ENCODE measurements around the gene FAM24B. TPM values are rescaled to one million over a fixed set of nuclear protein-coding genes. Genes with fewer than 3 reads are reported as not detected.

The FAM24B gene
- total RNA-seq, 1 donor from 2014 or later = 0.47 TPM

GRCh38 chr10:122835908-122836307 lies 43.5 kb downstream of the FAM24B start:
- intact Hi-C loops (cut with micrococcal nuclease) = no loop called here
- DNase-seq (no peak), ATAC-seq (no peak)

DNA sequence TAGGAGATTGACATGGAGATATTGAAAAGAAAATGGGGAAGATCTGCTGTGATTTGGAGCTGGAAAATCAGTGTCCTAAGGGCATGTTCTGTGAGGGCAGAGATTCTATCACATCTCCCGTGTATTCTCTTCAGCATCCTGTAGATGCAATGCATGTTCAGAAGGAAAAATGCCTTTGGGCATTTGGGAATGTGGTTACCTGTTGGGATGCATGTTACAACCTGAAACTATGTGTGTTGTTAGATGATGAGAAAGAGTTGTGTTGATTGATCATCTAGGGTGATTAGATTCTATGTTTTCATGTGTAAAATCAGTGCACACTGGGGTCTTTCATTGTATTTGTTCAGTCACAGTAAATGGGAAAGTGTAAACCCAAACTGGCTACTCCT lies 48.4 kb downstream of the FAM24B start:
- intact Hi-C loops (cut with micrococcal nuclease) = no loop called here
- DNase-seq (no peak), ATAC-seq (no peak)

GRCh38 chr10:122830273-122830964 lies 49.0 kb downstream of the FAM24B start:
- no peak for DNase-seq
- intact Hi-C loops (cut with micrococcal nuclease) = no loop called here
- ATAC-seq = no peak

GRCh38 chr10:122829454-122829853 lies 49.9 kb downstream of the FAM24B start:
- no peak for DNase-seq
- ATAC-seq = no peak
- intact Hi-C loops (cut with micrococcal nuclease) = no loop called here

DNA sequence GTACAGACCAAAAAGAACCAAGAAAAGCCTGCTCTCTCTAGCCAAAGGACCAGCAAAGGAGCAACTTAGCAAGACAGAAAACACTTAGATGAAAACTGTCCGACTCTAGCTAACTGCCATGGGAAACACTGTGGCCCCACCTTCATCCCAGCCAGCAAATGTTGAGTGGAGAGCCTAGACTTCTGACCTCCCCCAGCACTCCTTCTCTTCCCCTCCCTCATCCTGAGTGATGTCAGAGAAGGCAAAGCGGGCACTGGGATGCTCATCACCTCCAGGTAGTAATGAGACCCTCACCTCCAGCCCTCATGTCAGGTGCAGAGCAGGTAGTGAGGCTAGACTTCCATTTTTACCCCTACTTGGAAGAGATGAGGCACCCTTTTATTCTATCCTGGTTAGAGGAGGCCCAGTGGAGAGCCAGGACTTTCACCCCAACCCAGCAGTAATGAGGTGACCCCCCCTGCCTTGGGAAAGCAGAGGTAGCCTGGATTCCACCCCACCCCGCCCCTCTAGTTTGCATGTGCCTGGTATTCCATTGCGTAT lies 50.6 kb downstream of the FAM24B start:
- intact Hi-C loops (cut with micrococcal nuclease) = no loop called here
- no peak for ATAC-seq

GRCh38 chr10:122827302-122827701 lies 52.1 kb downstream of the FAM24B start:
- DNase-seq = no peak
- intact Hi-C loops (cut with micrococcal nuclease) = no loop called here
- no peak for ATAC-seq

More for the DNA sequence above, 50.6 kb downstream of the FAM24B start:
- DNase-seq = no peak

DNA sequence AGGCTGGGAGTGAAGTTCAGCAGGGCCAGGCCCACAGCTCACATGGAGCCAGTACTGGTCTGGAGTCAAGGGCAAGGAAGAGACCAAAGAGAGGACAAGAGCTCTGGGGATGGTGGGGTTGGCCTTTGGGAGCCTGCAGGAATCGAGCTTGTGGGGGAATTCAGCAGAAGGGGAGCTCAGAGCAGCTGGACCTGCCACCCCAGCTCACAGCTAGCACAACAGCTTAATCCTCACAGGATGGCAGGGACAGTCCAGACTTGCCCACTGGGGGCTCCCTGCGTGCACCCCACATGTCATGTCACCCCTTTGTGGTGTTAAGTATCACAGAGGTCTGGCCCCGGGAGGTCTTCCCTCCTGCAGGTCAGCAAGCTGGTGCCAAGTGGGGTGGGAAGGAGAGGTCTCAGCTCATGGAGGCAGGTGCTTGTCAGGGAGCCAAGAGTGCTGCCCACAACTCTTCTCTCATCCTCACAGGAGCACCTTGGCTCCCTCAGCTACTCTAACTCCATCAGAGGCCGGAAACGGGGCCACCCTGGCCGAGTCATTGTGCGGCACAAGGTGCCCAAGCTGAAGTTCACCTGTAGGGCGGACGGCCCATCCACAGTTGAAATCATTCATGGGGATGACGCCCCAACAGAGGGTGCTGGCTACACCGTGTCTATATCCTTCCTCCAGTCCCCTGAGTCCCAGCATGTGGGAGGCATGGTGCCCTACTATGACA lies 56.2 kb downstream of the FAM24B start:
- intact Hi-C loops (cut with micrococcal nuclease) = no loop called here
- DNase-seq (no peak), ATAC-seq (no peak)

GRCh38 chr10:122821808-122822207 lies 57.6 kb downstream of the FAM24B start:
- intact Hi-C loops (cut with micrococcal nuclease) = no loop called here
- ATAC-seq (no peak), DNase-seq (no peak)

GRCh38 chr10:122815458-122815857 lies 63.9 kb downstream of the FAM24B start:
- DNase-seq (no peak), ATAC-seq (no peak)
- intact Hi-C loops (cut with micrococcal nuclease) = no loop called here

GRCh38 chr10:122814493-122814892 lies 64.9 kb downstream of the FAM24B start:
- DNase-seq (no peak), ATAC-seq (no peak)
- intact Hi-C loops (cut with micrococcal nuclease) = no loop called here

- DNase-seq = no peak
- intact Hi-C loops (cut with micrococcal nuclease) = no loop called here
- no peak for ATAC-seq
These were observed 66.6 kb downstream of the FAM24B start for GRCh38 chr10:122812751-122813150.

- DNase-seq = no peak
- no peak for ATAC-seq
These were observed 77.1 kb downstream of the FAM24B start for GRCh38 chr10:122802282-122802681.

More at GRCh38 chr10:122802282-122802681, 77.1 kb downstream of the FAM24B start:
- intact Hi-C loops (cut with micrococcal nuclease) = no loop called here

Other genes starting within 250 kb of the FAM24B start
- not detected for gene C10orf120, start 179.7 kb downstream of the FAM24B start, total RNA-seq
- 0.12 TPM for gene CUZD1, start 33.7 kb downstream of the FAM24B start, total RNA-seq
- not detected for gene FAM24A, start 31.0 kb upstream of the FAM24B start, total RNA-seq
- gene C10orf88, start 74.6 kb upstream of the FAM24B start, total RNA-seq = 5.0 TPM
- 2.3 TPM for gene PSTK, start 100.8 kb upstream of the FAM24B start, total RNA-seq
- gene IKZF5, start 129.2 kb upstream of the FAM24B start, total RNA-seq = 10.8 TPM
- 99.5 TPM for gene ACADSB, start 129.4 kb upstream of the FAM24B start, total RNA-seq